Neuronal stem cell (in vitro differentiated cells): ENCODE measurements around the gene MYBPC2.
A peak's percentile ranks its signal among the peaks of the same experiment; 100 is the strongest.

Experiments
- DNase-seq: peaks from one replicate; pipeline ENCODE4 v3.0.0-alpha.2; 2013; ENCODE audit warnings: low spot score
- H2AFZ ChIP-seq: one replicate; pipeline ENCODE4 v1.6.1; 2013; ENCODE audit warnings: mild to moderate bottlenecking, low read length, inconsistent platforms
- H2AK5ac ChIP-seq: 2 replicates; pipeline ENCODE4 v1.6.1; 2013; ENCODE audit warnings: low read depth, mild to moderate bottlenecking, inconsistent platforms, low read length, moderate library complexity, mixed read lengths
- H2BK120ac ChIP-seq: 2 replicates; pipeline ENCODE4 v1.6.1; 2013; ENCODE audit warnings: low read depth, mild to moderate bottlenecking, inconsistent platforms, low read length, moderate library complexity, mixed read lengths
- H2BK12ac ChIP-seq: one replicate; pipeline ENCODE4 v1.6.1; 2013; ENCODE audit warnings: low read length, inconsistent platforms
- H2BK15ac ChIP-seq: 2 replicates; pipeline ENCODE4 v1.6.1; 2013; ENCODE audit warnings: mild to moderate bottlenecking, low read length, inconsistent platforms, mixed read lengths
- H2BK5ac ChIP-seq: one replicate; pipeline ENCODE4 v1.6.1; 2013; ENCODE audit warnings: inconsistent platforms, mild to moderate bottlenecking, low read length, moderate library complexity
- H3K14ac ChIP-seq: one replicate; pipeline ENCODE4 v1.6.1; 2013; ENCODE audit warnings: low read length, inconsistent platforms
- H3K18ac ChIP-seq: 2 replicates; pipeline ENCODE4 v1.6.1; 2013; ENCODE audit warnings: low read length, inconsistent platforms
- H3K23ac ChIP-seq: 2 replicates; pipeline ENCODE4 v1.6.1; 2013; ENCODE audit warnings: low read depth, mild to moderate bottlenecking, mixed read lengths, low read length, inconsistent platforms; ENCODE audit not compliant: poor library complexity
- H3K27ac ChIP-seq: replicated peaks from 3 replicates; pipeline ENCODE4 v1.5.1; 2013; ENCODE audit warnings: low read length, inconsistent platforms
- H3K27me3 ChIP-seq, 3 experiments: 2 replicates each; pipeline ENCODE4 v1.6.1; 2013; ENCODE audit warnings: low read length in 3 of 3, mild to moderate bottlenecking in 2 of 3, inconsistent platforms in 1 of 3, low read depth in 1 of 3, mixed read lengths in 1 of 3, moderate library complexity in 1 of 3; ENCODE audit not compliant: control insufficient read depth in 3 of 3, insufficient read depth in 3 of 3
- H3K36me3 ChIP-seq, 2 donors: replicated peaks in 1 of 2; 2 replicates each; pipeline ENCODE4 v1.6.1; 2013; ENCODE audit warnings: low read length in 2 of 2; ENCODE audit not compliant: control insufficient read depth in 2 of 2, insufficient read depth in 2 of 2
- H3K4ac ChIP-seq: 2 replicates; pipeline ENCODE4 v1.6.1; 2013; ENCODE audit warnings: inconsistent platforms, mild to moderate bottlenecking, low read length, moderate library complexity
- H3K4me1 ChIP-seq, 2 donors: 1 replicate in 1 of 2; 2 replicates in 1 of 2; pipeline ENCODE4 v1.6.1; 2013; ENCODE audit warnings: low read length in 2 of 2, low read depth in 1 of 2; ENCODE audit not compliant: control insufficient read depth in 2 of 2, insufficient read depth in 1 of 2
- H3K4me2 ChIP-seq: one replicate; pipeline ENCODE4 v1.6.1; 2013; ENCODE audit warnings: mild to moderate bottlenecking, low read length, inconsistent platforms; ENCODE audit not compliant: insufficient read depth, poor library complexity, severe bottlenecking
- H3K4me3 ChIP-seq, 2 donors: 2 replicates each; pipeline ENCODE4 v1.5.1; 2013; ENCODE audit warnings: low read length in 2 of 2, mild to moderate bottlenecking in 2 of 2, inconsistent platforms in 1 of 2, moderate library complexity in 1 of 2
- H3K79me1 ChIP-seq: one replicate; pipeline ENCODE4 v1.6.1; 2013; ENCODE audit warnings: low read depth, mild to moderate bottlenecking, inconsistent platforms, low read length, moderate library complexity
- H3K9ac ChIP-seq: one replicate; pipeline ENCODE4 v1.6.1; 2013; ENCODE audit warnings: mild to moderate bottlenecking, low read depth, low read length, inconsistent platforms; ENCODE audit not compliant: poor library complexity
- H3K9me3 ChIP-seq, 2 donors: replicated peaks in 1 of 2; 2 replicates each; pipeline versions ENCODE3 to v1.6.1; 2013; ENCODE audit warnings: low read length in 2 of 2, mild to moderate bottlenecking in 2 of 2, inconsistent platforms in 1 of 2, low read depth in 1 of 2, mixed read lengths in 1 of 2, moderate library complexity in 1 of 2; ENCODE audit not compliant: control insufficient read depth in 2 of 2, insufficient read depth in 1 of 2
- H4K8ac ChIP-seq: one replicate; pipeline ENCODE4 v1.6.1; 2013; ENCODE audit warnings: low read depth, mild to moderate bottlenecking, inconsistent platforms, low read length, moderate library complexity
- H4K91ac ChIP-seq: one replicate; pipeline ENCODE4 v1.6.1; 2013; ENCODE audit warnings: low read length, low read depth, mild to moderate bottlenecking, inconsistent platforms; ENCODE audit not compliant: poor library complexity
- WGBS, 2 donors: extraction: QIAGEN DNeasy Blood & Tissue Kit; methylation state at CpG; one replicate each; pipeline ENCODE4 v1.1.7; 2013; ENCODE audit warnings: missing lambda C conversion rate in 2 of 2, mixed read lengths in 1 of 2; ENCODE audit not compliant: insufficient read length in 2 of 2, insufficient replicate concordance in 1 of 2; ENCODE audit errors: extremely low coverage in 2 of 2; 5-methylcytosine and 5-hydroxymethylcytosine counted together

Gene MYBPC2

GRCh38 chr19:50500060-50500752 lies 67.5 kb downstream of the MYBPC2 start:
- H3K18ac ChIP-seq = peak overlapping the region; percentile 96
- H3K4ac ChIP-seq = no peak overlapping the region
- peaks cover 15 to 27% of the 10 kb centered on the region in 2 donors for H3K4me1 ChIP-seq
- H3K9me3 ChIP-seq = no peaks in the 10 kb centered on the region
- no peak overlapping the region for H3K4me3 ChIP-seq
- H2AFZ ChIP-seq = peak overlapping the region; percentile 61
- no peak overlapping the region for H3K4me2 ChIP-seq
- H3K79me1 ChIP-seq = peaks cover 3% of the 10 kb centered on the region
- peaks cover 0 to 30% (median 0%) of the 10 kb centered on the region in 3 experiments for H3K27me3 ChIP-seq
- H2BK15ac ChIP-seq = no peak overlapping the region
- WGBS, 2 donors = no CpG with 5 or more reads among the region's 27 CpGs
- H4K8ac ChIP-seq = peak overlapping the region; percentile 65
- no peak overlapping the region for H2BK120ac ChIP-seq
- peak overlapping the region; percentile 71 for H3K14ac ChIP-seq
- H2BK12ac ChIP-seq = peak overlapping the region; percentile 73
- peak overlapping the region; percentile 20 for H3K23ac ChIP-seq
- H3K27ac ChIP-seq = no peak overlapping the region
- no peaks in the 10 kb centered on the region for H3K36me3 ChIP-seq
- DNase-seq = no peak
- no peak overlapping the region for H2BK5ac ChIP-seq
- H4K91ac ChIP-seq = no peak overlapping the region
- peak overlapping the region; percentile 60 for H3K9ac ChIP-seq
- H2AK5ac ChIP-seq = peak overlapping the region; percentile 96

GRCh38 chr19:50500753-50501151 lies 68.1 kb downstream of the MYBPC2 start:
- H2BK12ac ChIP-seq = peak overlapping the region; percentile 73
- H3K36me3 ChIP-seq = no peaks in the 10 kb centered on the region
- peak overlapping the region; percentile 23 for H3K4ac ChIP-seq
- H3K79me1 ChIP-seq = peaks cover 3% of the 10 kb centered on the region
- no peak overlapping the region for H3K4me2 ChIP-seq
- H2BK120ac ChIP-seq = no peak overlapping the region
- peak overlapping the region; percentile 68 for H2AFZ ChIP-seq
- H3K14ac ChIP-seq = peak overlapping the region; percentile 71
- no peaks in the 10 kb centered on the region for H3K9me3 ChIP-seq
- H4K8ac ChIP-seq = no peak overlapping the region
- H3K23ac ChIP-seq = peak overlapping the region; percentile 20
- H3K27me3 ChIP-seq = peaks cover 0 to 28% (median 0%) of the 10 kb centered on the region in 3 experiments
- H2BK5ac ChIP-seq = no peak overlapping the region
- peak overlapping the region; percentile 96 for H2AK5ac ChIP-seq
- H3K9ac ChIP-seq = no peak overlapping the region
- peaks cover 15 to 27% of the 10 kb centered on the region in 2 donors for H3K4me1 ChIP-seq
- H3K27ac ChIP-seq = no peak overlapping the region
- no peak overlapping the region for H3K4me3 ChIP-seq
- H3K18ac ChIP-seq = peak overlapping the region; percentile 57
- WGBS, 2 donors = no CpG with 5 or more reads among the region's 10 CpGs
- H4K91ac ChIP-seq = no peak overlapping the region
- DNase-seq = no peak
- peak overlapping the region; percentile 85 for H2BK15ac ChIP-seq

- peak overlapping the region; percentile 57 for H3K18ac ChIP-seq
- no peaks in the 10 kb centered on the region for H3K9me3 ChIP-seq
- H3K36me3 ChIP-seq = no peaks in the 10 kb centered on the region
- H2BK5ac ChIP-seq = no peak overlapping the region
- H2BK12ac ChIP-seq = peak overlapping the region; percentile 84
- H3K4me3 ChIP-seq = peak overlapping the region in 1 of 2 donors; percentile 59
- H2BK15ac ChIP-seq = peak overlapping the region; percentile 85
- H3K4me1 ChIP-seq = peaks cover 15 to 26% of the 10 kb centered on the region in 2 donors
- H3K4me2 ChIP-seq = no peak overlapping the region
- peak overlapping the region; percentile 71 for H3K14ac ChIP-seq
- H3K27ac ChIP-seq = no peak overlapping the region
- H3K23ac ChIP-seq = no peak overlapping the region
- H3K4ac ChIP-seq = peak overlapping the region; percentile 17
- H4K91ac ChIP-seq = no peak overlapping the region
- peaks cover 0 to 28% (median 0%) of the 10 kb centered on the region in 3 experiments for H3K27me3 ChIP-seq
- H3K79me1 ChIP-seq = peaks cover 3% of the 10 kb centered on the region
- DNase-seq = no peak
- no peak overlapping the region for H2BK120ac ChIP-seq
- H3K9ac ChIP-seq = no peak overlapping the region
- no CpG with 5 or more reads among the region's 12 CpGs for WGBS, 2 donors
- peak overlapping the region; percentile 76 for H2AK5ac ChIP-seq
- H2AFZ ChIP-seq = peak overlapping the region; percentile 68
- no peak overlapping the region for H4K8ac ChIP-seq
Observed at GRCh38 chr19:50501186-50501567, 68.5 kb downstream of the MYBPC2 start.

GRCh38 chr19:50501568-50502475 lies 69.1 kb downstream of the MYBPC2 start:
- H3K27ac ChIP-seq = no peak overlapping the region
- peak overlapping the region; percentile 17 for H3K4ac ChIP-seq
- no peak for DNase-seq
- H2BK15ac ChIP-seq = peak overlapping the region; percentile 49
- no peak overlapping the region for H4K8ac ChIP-seq
- H3K9ac ChIP-seq = no peak overlapping the region
- no peaks in the 10 kb centered on the region for H3K9me3 ChIP-seq
- peaks cover 3% of the 10 kb centered on the region for H3K79me1 ChIP-seq
- no peak overlapping the region for H3K4me2 ChIP-seq
- H3K27me3 ChIP-seq = peaks cover 0 to 28% (median 0%) of the 10 kb centered on the region in 3 experiments
- H3K14ac ChIP-seq = no peak overlapping the region
- peak overlapping the region in 1 of 2 donors; percentile 59 for H3K4me3 ChIP-seq
- no peak overlapping the region for H4K91ac ChIP-seq
- no peak overlapping the region for H2BK5ac ChIP-seq
- H3K36me3 ChIP-seq = no peaks in the 10 kb centered on the region
- H2AK5ac ChIP-seq = peak overlapping the region; percentile 76
- H3K23ac ChIP-seq = no peak overlapping the region
- peaks cover 12 to 22% of the 10 kb centered on the region in 2 donors for H3K4me1 ChIP-seq
- no CpG with 5 or more reads among the region's 25 CpGs for WGBS, 2 donors
- peak overlapping the region; percentile 5 for H3K18ac ChIP-seq
- H2AFZ ChIP-seq = peak overlapping the region; percentile 68
- peak overlapping the region; percentile 84 for H2BK12ac ChIP-seq
- no peak overlapping the region for H2BK120ac ChIP-seq
